ENCODE results near the gene FAM163B.

- TF ChIP-seq CTCF (IDR thresholded peaks at IDR 0.05; ENCODE audit: low read length) (no peak), EZH2 (optimal IDR thresholded peaks at IDR 0.05; ENCODE audit: low read depth, low read length) (no peak), EZH2phosphoT487 (IDR thresholded peaks at IDR 0.05; ENCODE audit: low read length) (no peak)
Measured at GRCh38 chr9:133551446-133551845, 57.7 kb downstream of the FAM163B start.

Measured in MM.1S (cell line).